ENCODE results near the gene LTB4R2.
"Not testable (repeated sequence)": the region's sequence is repeated elsewhere in the genome, so short reads cannot be mapped to it uniquely, and the experiment has no call there.

LTB4R2 gene

DNA sequence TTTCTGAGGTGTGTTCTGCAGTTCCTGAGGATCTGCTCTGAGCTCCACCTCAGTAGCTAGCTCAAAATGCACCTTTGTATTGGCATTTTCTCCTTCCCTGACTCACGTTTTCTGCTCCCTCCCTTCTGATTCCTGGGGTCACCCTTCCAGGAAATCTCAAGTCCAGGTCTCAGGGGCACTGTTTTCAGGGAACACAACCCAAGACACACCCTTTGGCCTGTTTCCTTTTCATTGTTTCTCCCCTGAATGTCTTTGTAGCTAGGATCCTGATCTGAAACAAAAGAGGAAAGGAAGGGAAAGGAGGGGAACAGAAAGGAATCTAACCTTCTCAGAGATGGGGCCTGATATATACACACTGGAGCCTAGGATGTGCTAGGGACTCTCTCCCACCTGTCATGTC lies 37.2 kb downstream of the LTB4R2 start:
- Histone ChIP-seq H3K27me3 (ENCODE audit: control insufficient read depth, insufficient read depth, low read length) (no peaks in the 10 kb centered on the region), H3K4me1 (ENCODE audit: control insufficient read depth, insufficient read depth, low read length) (peaks cover 20% of the 10 kb centered on the region), H3K9ac (ENCODE audit: low read length) (no peak overlapping the region), H3K4me3 (ENCODE audit: low read length) (no peak overlapping the region), H3K9me3 (ENCODE audit: control insufficient read depth, low read length) (no peaks in the 10 kb centered on the region), H3K36me3 (ENCODE audit: control insufficient read depth, insufficient read depth, low read length) (no peaks in the 10 kb centered on the region)

DNA sequence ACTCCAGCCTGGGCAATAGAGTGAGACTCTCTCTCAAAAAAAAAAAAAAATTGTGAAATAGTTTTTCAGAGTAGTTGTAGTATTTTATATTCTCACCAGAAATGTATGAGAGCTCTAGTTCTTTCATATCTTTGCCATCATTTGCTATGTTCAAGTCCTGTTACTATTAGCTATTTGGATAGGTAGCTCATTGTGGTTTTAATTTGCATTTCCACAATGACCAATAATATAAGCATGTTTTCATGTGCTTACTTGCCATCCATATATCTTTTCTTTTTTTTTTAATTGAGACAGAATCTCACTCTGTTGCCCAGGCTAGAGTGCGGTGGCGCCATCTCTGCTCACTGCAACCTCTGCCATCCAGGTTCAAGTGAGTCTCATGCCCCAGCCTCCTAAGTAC lies 38.2 kb downstream of the LTB4R2 start:
- no peaks in the 10 kb centered on the region for H3K27me3 ChIP-seq (ENCODE audit: control insufficient read depth, insufficient read depth, low read length)

DNA sequence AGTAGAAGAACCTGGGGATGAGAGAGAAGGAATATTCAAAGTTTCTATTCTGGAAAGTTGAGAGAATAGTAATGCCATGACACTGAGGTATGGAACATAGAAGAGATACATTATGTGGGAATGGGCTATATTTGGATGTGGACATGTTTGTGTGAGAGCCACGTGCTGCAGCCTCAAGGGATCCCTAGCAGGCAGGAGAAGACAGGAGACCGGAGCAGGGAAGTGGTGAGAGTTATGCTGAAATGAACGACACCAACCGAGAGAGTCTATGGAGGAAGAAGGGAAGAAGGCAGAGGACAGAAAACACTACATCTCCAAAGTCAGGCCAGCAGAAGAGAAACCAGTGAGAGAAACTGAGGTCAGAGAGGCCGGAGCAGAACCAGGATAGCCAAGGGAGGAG lies 39.8 kb downstream of the LTB4R2 start:
- Histone ChIP-seq H3K9ac (ENCODE audit: low read length) (no peak overlapping the region), H3K9me3 (ENCODE audit: control insufficient read depth, low read length) (no peaks in the 10 kb centered on the region), H3K4me1 (ENCODE audit: control insufficient read depth, insufficient read depth, low read length) (peaks cover 30% of the 10 kb centered on the region), H3K36me3 (ENCODE audit: control insufficient read depth, insufficient read depth, low read length) (no peaks in the 10 kb centered on the region), H3K4me3 (ENCODE audit: low read length) (no peak overlapping the region), H3K27me3 (ENCODE audit: control insufficient read depth, insufficient read depth, low read length) (no peaks in the 10 kb centered on the region)

More for the DNA sequence above, 38.2 kb downstream of the LTB4R2 start:
- no peaks in the 10 kb centered on the region for H3K9me3 ChIP-seq (ENCODE audit: control insufficient read depth, low read length)
- no peak overlapping the region for H3K4me3 ChIP-seq (ENCODE audit: low read length)
- H3K36me3 ChIP-seq (ENCODE audit: control insufficient read depth, insufficient read depth, low read length): no peaks in the 10 kb centered on the region
- peaks cover 22% of the 10 kb centered on the region for H3K4me1 ChIP-seq (ENCODE audit: control insufficient read depth, insufficient read depth, low read length)
- H3K9ac ChIP-seq (ENCODE audit: low read length): no peak overlapping the region

DNA sequence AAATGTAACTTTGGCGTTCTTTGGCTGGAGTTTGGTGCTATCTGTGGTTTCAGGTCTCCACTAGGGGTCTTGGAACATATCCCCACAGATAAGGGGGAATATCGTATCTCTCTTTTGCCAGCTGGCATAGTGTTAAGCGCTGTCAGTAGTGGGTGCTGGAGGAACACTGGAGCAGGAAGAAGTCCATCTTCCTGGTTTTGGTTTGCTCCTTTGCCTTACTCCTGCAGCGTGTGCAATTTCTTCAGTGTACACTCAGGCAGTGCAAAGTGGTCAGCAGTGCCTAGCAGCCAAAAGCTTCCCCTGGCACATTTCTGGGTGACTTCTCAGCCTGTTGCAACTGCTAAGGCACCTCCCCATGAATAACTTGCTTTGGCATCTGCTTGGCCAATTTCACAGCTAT lies 41.6 kb downstream of the LTB4R2 start:
- Histone ChIP-seq H3K4me1 (ENCODE audit: control insufficient read depth, insufficient read depth, low read length) (peaks cover 28% of the 10 kb centered on the region), H3K36me3 (ENCODE audit: control insufficient read depth, insufficient read depth, low read length) (no peaks in the 10 kb centered on the region), H3K27me3 (ENCODE audit: control insufficient read depth, insufficient read depth, low read length) (no peaks in the 10 kb centered on the region), H3K4me3 (ENCODE audit: low read length) (no peak overlapping the region), H3K9ac (ENCODE audit: low read length) (no peak overlapping the region), H3K9me3 (ENCODE audit: control insufficient read depth, low read length) (no peaks in the 10 kb centered on the region)

DNA sequence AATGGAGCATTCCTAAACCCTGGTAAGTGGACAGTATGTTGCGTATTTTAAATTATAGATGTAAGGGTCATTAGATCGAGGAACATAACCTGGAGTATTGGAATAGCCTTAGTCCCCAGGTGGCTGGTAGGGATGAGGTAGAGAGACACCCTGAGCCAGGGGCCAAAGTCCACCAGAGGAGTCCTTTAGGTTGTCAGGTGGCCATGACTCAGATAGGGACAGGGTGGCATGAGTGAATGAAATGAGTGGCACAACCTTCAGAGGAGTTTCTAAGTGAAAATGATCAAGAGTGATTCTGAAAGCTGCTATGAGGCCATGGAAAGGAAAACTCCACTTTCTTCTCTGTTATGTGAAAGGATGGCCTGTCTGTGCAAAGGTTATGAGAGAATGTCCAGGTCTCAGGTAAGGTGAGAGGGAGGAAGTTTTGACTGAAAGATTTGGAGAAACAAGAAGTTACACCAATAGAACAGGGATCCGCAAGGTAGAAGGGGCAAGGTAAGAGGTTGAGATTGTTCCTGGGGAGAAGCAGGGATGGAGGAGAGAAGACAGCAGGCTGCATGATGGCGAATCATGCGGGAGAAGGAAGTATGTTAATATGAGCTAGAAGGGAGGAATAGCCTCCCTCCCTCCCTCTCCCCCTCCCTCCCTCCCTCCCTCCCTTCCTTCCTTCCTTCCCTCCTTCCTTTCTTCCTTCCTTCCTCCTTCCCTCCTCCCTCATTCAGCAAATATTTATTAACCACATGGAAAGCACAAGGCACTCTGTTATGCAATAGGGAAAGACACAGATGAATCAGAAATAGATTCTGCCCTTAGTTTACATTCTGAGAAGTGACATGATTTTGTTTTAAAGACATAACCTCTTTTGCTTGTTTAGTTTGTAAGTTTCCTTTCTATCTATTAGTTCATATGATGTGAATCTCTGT lies 43.9 kb downstream of the LTB4R2 start:
- Histone ChIP-seq H3K9ac (ENCODE audit: low read length) (no peak overlapping the region), H3K27me3 (ENCODE audit: control insufficient read depth, insufficient read depth, low read length) (no peaks in the 10 kb centered on the region), H3K9me3 (ENCODE audit: control insufficient read depth, low read length) (no peaks in the 10 kb centered on the region)

DNA sequence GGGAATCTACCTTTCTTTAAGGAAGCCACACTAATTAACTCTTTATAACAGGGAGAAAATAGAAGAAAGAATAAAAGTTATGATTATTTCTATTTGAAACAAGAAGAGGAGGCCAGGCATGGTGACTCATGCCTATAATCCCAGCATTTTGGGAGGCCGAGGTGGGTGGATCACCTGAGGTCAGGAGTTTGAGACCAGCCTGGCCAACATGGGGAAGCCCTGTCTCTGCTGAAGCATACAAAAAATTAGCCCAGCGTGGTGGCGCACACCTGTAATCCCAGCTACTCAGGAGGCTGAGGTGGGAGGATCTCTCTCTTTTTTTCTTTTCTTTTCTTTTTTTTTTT lies 44.5 kb downstream of the LTB4R2 start:
- not testable (repeated sequence) for H3K36me3 ChIP-seq (ENCODE audit: control insufficient read depth, insufficient read depth, low read length); H3K9ac ChIP-seq (ENCODE audit: low read length); H3K9me3 ChIP-seq (ENCODE audit: control insufficient read depth, low read length); H3K4me3 ChIP-seq (ENCODE audit: low read length); H3K27me3 ChIP-seq (ENCODE audit: control insufficient read depth, insufficient read depth, low read length)
- H3K4me1 ChIP-seq (ENCODE audit: control insufficient read depth, insufficient read depth, low read length): peaks cover 19% of the 10 kb centered on the region

More for the DNA sequence above, 43.9 kb downstream of the LTB4R2 start:
- Histone ChIP-seq H3K36me3 (ENCODE audit: control insufficient read depth, insufficient read depth, low read length) (no peaks in the 10 kb centered on the region), H3K4me1 (ENCODE audit: control insufficient read depth, insufficient read depth, low read length) (peaks cover 19% of the 10 kb centered on the region), H3K4me3 (ENCODE audit: low read length) (no peak overlapping the region)

DNA sequence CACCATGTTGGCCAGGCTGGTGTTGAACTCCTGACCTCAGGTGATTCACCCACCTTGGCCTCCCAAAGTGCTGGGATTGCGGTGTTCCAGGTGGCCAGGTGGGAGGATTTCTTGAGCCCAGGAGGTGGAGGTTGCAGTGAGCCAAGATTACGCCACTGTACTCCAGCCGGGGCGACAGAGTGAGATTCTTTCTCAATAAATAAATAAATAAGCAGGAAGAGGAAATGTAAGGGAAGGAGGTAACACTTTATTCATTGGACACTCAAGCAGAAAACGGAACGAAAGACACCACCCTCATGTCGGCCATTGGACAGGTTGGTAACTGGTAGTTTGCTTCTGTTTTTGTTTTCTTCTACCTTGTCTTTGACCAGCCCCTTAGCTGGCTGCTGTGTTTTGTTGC lies 45.1 kb downstream of the LTB4R2 start:
- no peaks in the 10 kb centered on the region for H3K27me3 ChIP-seq (ENCODE audit: control insufficient read depth, insufficient read depth, low read length)

DNA sequence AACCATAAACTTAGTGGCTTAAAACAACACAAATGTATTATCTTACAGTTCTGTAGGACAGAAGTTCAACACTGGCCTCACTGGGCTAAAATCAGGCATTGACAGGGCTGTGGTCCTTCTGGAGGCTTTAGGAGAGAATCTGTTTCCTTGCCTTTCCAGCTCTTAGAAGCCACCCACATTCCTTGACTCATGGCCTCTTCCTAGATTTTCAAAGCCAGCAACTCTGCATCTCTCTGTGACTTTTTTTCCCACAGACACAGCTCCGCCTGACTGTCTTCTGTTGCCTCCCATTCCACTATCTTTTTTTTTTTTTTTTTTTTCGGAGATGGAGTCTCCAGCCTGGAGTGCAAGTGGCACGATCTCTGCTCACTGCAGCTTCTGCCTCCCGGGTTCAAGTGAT lies 46.3 kb downstream of the LTB4R2 start:
- Histone ChIP-seq H3K27me3 (ENCODE audit: control insufficient read depth, insufficient read depth, low read length) (no peaks in the 10 kb centered on the region), H3K36me3 (ENCODE audit: control insufficient read depth, insufficient read depth, low read length) (no peaks in the 10 kb centered on the region), H3K9ac (ENCODE audit: low read length) (no peak overlapping the region), H3K4me1 (ENCODE audit: control insufficient read depth, insufficient read depth, low read length) (peaks cover 19% of the 10 kb centered on the region), H3K9me3 (ENCODE audit: control insufficient read depth, low read length) (no peaks in the 10 kb centered on the region), H3K4me3 (ENCODE audit: low read length) (no peak overlapping the region)

More for the DNA sequence above, 45.1 kb downstream of the LTB4R2 start:
- H3K36me3 ChIP-seq (ENCODE audit: control insufficient read depth, insufficient read depth, low read length): no peaks in the 10 kb centered on the region
- H3K9ac ChIP-seq (ENCODE audit: low read length): no peak overlapping the region
- H3K9me3 ChIP-seq (ENCODE audit: control insufficient read depth, low read length): no peaks in the 10 kb centered on the region
- no peak overlapping the region for H3K4me3 ChIP-seq (ENCODE audit: low read length)
- H3K4me1 ChIP-seq (ENCODE audit: control insufficient read depth, insufficient read depth, low read length): peaks cover 19% of the 10 kb centered on the region

DNA sequence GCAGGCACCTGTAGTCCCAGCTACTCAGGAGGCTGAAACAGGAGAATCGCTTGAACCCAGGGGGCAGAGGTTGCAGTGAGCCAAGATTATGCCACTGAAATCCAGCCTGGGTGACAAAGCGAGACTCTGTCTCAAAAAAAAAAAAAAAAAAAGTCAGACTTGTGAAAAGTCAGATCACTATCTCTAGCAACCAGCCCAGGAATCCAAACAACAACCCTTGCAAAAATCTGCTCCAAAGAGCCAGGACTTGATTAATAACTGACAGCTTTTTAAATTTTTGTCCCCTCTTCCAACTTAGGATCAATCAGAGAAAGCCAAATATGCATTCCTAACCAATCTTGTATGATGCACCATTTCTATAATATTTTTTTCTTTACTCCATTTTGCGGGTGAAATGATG lies 50.3 kb downstream of the LTB4R2 start:
- H3K9me3 ChIP-seq (ENCODE audit: control insufficient read depth, low read length): no peaks in the 10 kb centered on the region
- H3K4me3 ChIP-seq (ENCODE audit: low read length): no peak overlapping the region
- H3K9ac ChIP-seq (ENCODE audit: low read length): no peak overlapping the region
- H3K4me1 ChIP-seq (ENCODE audit: control insufficient read depth, insufficient read depth, low read length): no peaks in the 10 kb centered on the region
- H3K27me3 ChIP-seq (ENCODE audit: control insufficient read depth, insufficient read depth, low read length): no peaks in the 10 kb centered on the region
- H3K36me3 ChIP-seq (ENCODE audit: control insufficient read depth, insufficient read depth, low read length): no peaks in the 10 kb centered on the region

DNA sequence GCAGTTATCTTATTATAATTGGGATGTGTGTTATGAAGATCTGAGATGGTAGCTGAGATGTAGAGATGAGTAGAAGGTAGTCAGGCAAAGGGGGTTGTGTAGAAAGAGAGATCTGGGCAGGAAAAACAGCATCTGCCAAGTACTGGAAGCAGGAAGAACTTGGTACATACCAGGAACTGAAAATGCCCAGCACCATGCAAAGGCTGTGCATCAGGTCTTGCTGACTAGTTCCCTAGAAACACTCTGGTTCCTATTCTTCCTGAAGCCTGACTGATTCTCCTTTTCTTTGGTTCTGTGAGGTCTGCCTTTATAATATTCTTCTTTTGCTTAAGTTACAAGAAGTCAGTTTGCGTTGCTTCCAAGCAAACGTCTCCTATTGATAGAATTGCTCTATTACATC lies 51.4 kb downstream of the LTB4R2 start:
- H3K9ac ChIP-seq (ENCODE audit: low read length): no peak overlapping the region
- no peaks in the 10 kb centered on the region for H3K36me3 ChIP-seq (ENCODE audit: control insufficient read depth, insufficient read depth, low read length)
- H3K27me3 ChIP-seq (ENCODE audit: control insufficient read depth, insufficient read depth, low read length): no peaks in the 10 kb centered on the region
- no peaks in the 10 kb centered on the region for H3K9me3 ChIP-seq (ENCODE audit: control insufficient read depth, low read length)
- H3K4me1 ChIP-seq (ENCODE audit: control insufficient read depth, insufficient read depth, low read length): peaks cover 4% of the 10 kb centered on the region
- H3K4me3 ChIP-seq (ENCODE audit: low read length): no peak overlapping the region
